GM12891 (cell line): ENCODE measurements around the gene ID4.

Experiments
- DNase-seq: peaks from one replicate; pipeline ENCODE4 v3.0.0; 2011; ENCODE audit warnings: low spot score; ENCODE audit not compliant: insufficient read length
- FAIRE-seq: peaks from 2 replicates; lab custom pipeline; 2011; peaks lifted over from hg19 to GRCh38; lab: Jason Lieb, UNC
- PAX5 ChIP-seq: IDR thresholded peaks from 2 replicates; pipeline ENCODE4 v1.6.1; 2011; ENCODE audit warnings: low read length, moderate library complexity, mild to moderate bottlenecking; ENCODE audit not compliant: insufficient read depth, severe bottlenecking
- POLR2A ChIP-seq: IDR thresholded peaks from 2 replicates; pipeline ENCODE4 v1.6.1; 2011; ENCODE audit warnings: low read depth, low read length, control low read depth
- POLR2AphosphoS5 ChIP-seq: IDR thresholded peaks from 2 replicates; pipeline ENCODE4 v1.6.1; 2011; ENCODE audit warnings: low read depth, low read length, control low read depth
- POU2F2 ChIP-seq: IDR thresholded peaks from 2 replicates; pipeline ENCODE4 v1.6.1; 2011; ENCODE audit warnings: low read depth, mild to moderate bottlenecking, control low read depth, low read length, moderate library complexity
- SPI1 ChIP-seq: IDR thresholded peaks from 2 replicates; pipeline ENCODE4 v1.6.1; 2011; ENCODE audit warnings: low read depth, low read length, control low read depth
- TAF1 ChIP-seq: IDR thresholded peaks from 2 replicates; pipeline ENCODE4 v1.6.1; 2011; ENCODE audit warnings: low read depth, low read length, control low read depth

ID4 gene

GRCh38 chr6:19830171-19830570 is 7.0 kb upstream of the ID4 start:
- DNase-seq (no peak), FAIRE-seq (no peak)
- TF ChIP-seq PAX5: no peak
- no peak for TF ChIP-seq POLR2A
- TF ChIP-seq SPI1: no peak
- TF ChIP-seq POLR2AphosphoS5: no peak
- no peak for TF ChIP-seq POU2F2
- TF ChIP-seq TAF1: no peak

- no peak for DNase-seq
- no peak for FAIRE-seq
- TF ChIP-seq TAF1 (no peak), POU2F2 (no peak), PAX5 (no peak), SPI1 (no peak)
Measured at GRCh38 chr6:19831358-19831757, 5.8 kb upstream of the ID4 start.

GRCh38 chr6:19833947-19834346 is 3.2 kb upstream of the ID4 start:
- TF ChIP-seq SPI1 (no peak), PAX5 (no peak), TAF1 (no peak), POU2F2 (no peak), POLR2A (no peak)
- FAIRE-seq (no peak), DNase-seq (no peak)

- TF ChIP-seq PAX5: no peak
- DNase-seq: no peak
- FAIRE-seq: no peak
Measured at GRCh38 chr6:19834858-19835257, 2.3 kb upstream of the ID4 start.

- TF ChIP-seq SPI1 (no peak), POLR2A (no peak), TAF1 (no peak), POLR2AphosphoS5 (no peak), POU2F2 (no peak), PAX5 (no peak)
- DNase-seq (no peak), FAIRE-seq (no peak)
Measured at GRCh38 chr6:19835605-19836004, 1.6 kb upstream of the ID4 start.

GRCh38 chr6:19837511-19838441 is 606 bp downstream of the ID4 start:
- TF ChIP-seq TAF1 (no peak), POLR2AphosphoS5 (no peak)
- no peak for DNase-seq
- FAIRE-seq: no peak

GRCh38 chr6:19838442-19839236 is 1.5 kb downstream of the ID4 start:
- no peak for FAIRE-seq

GRCh38 chr6:19839237-19839546 is 2.0 kb downstream of the ID4 start:
- FAIRE-seq: no peak
- DNase-seq: no peak

More at GRCh38 chr6:19838442-19839236, 1.5 kb downstream of the ID4 start:
- DNase-seq: peak; percentile 18
- TF ChIP-seq POU2F2 (no peak), POLR2AphosphoS5 (no peak), POLR2A (no peak), PAX5 (no peak), SPI1 (no peak), TAF1 (no peak)

GRCh38 chr6:19839788-19840187 is 2.6 kb downstream of the ID4 start:
- FAIRE-seq (no peak), DNase-seq (no peak)
- no peak for TF ChIP-seq POLR2AphosphoS5
- no peak for TF ChIP-seq POU2F2
- TF ChIP-seq SPI1: no peak
- TF ChIP-seq PAX5: no peak

More at GRCh38 chr6:19839237-19839546, 2.0 kb downstream of the ID4 start:
- no peak for TF ChIP-seq SPI1
- TF ChIP-seq TAF1: no peak

GRCh38 chr6:19841181-19841580 is 4.0 kb downstream of the ID4 start:
- TF ChIP-seq PAX5 (no peak), SPI1 (no peak), POU2F2 (no peak), POLR2A (no peak)
- DNase-seq: no peak
- no peak for FAIRE-seq
